Activated CD4-positive, alpha-beta memory T cell treated with anti-CD3 and anti-CD28 coated beads for 36 hours (primary cell): ENCODE data around the gene CNBP. TPM values are rescaled to one million over a fixed set of nuclear protein-coding genes. Genes with fewer than 3 reads are reported as not detected.
A peak's percentile ranks its signal among the peaks of the same experiment; 100 is the strongest.

Experiments used
- CTCF ChIA-PET: fragments of 350-600 bp; sonication (Branson Sonifier 250); formaldehyde crosslinking; loops from one replicate; lab custom pipeline; 2021; ENCODE audit warnings: antibody characterized with exemption, inconsistent platforms; lab: Charles Lee
- POLR2A ChIA-PET: fragments of 350-600 bp; sonication (Branson Sonifier 250); formaldehyde crosslinking; loops from one replicate; lab custom pipeline; 2021; ENCODE audit warnings: antibody characterized with exemption; lab: Charles Lee
- DNase-seq: peaks from one replicate; pipeline ENCODE4 v3.0.0-alpha.2; 2020
- H3K27ac Mint-ChIP-seq: one replicate; pipeline ENCODE4 v1.8.0; 2021; ENCODE audit warnings: mixed read lengths
- H3K27me3 Mint-ChIP-seq: one replicate; pipeline ENCODE4 v1.8.0; 2021; ENCODE audit warnings: mixed read lengths
- H3K36me3 Mint-ChIP-seq: one replicate; pipeline ENCODE4 v1.8.0; 2021; ENCODE audit warnings: mixed read lengths
- H3K4me1 Mint-ChIP-seq: one replicate; pipeline ENCODE4 v1.8.0; 2021; ENCODE audit warnings: low read depth, mixed read lengths
- H3K4me3 Mint-ChIP-seq: one replicate; pipeline ENCODE4 v1.8.0; 2021; ENCODE audit warnings: mild to moderate bottlenecking, mixed read lengths
- H3K9me3 Mint-ChIP-seq: one replicate; pipeline ENCODE4 v1.8.0; 2021; ENCODE audit warnings: mixed read lengths
- intact Hi-C: fragments of 100-400 bp; cut with micrococcal nuclease; formaldehyde crosslinking; loops from one replicate; pipeline ENCODE4 v1.15.1; 2023
- total RNA-seq, 2 experiments: library from RNA; stranded (reverse); gene quantifications; one replicate each; pipeline ENCODE4 v1.2.3, GENCODE V29; 2021

CNBP gene
- total RNA-seq, 2 experiments from 2014 or later = 342 to 348 TPM

GRCh38 chr3:129118745-129119144 lies 65.0 kb downstream of the CNBP start:
- Mint-ChIP-seq H3K36me3 (peaks cover 46% of the 10 kb centered on the region), H3K4me1 (peaks cover 58% of the 10 kb centered on the region), H3K27ac (peak overlapping the region; percentile 98), H3K4me3 (peak overlapping the region; percentile 92), H3K27me3 (no peaks in the 10 kb centered on the region), H3K9me3 (no peaks in the 10 kb centered on the region)
- ChIA-PET CTCF (interaction anchor here (0.9 to 8.4 kb wide), 8 partner anchors 9 to 148 kb away, joined by 3 to 63 read pairs (median 12); no protein-coding TSS in a partner anchor), POLR2A (interaction anchor here (0.6 to 5.8 kb wide), 14 partner anchors 10 to 240 kb away, joined by 3 to 29 read pairs (median 6); partner anchors contain the start of genes ACAD9, CNBP and COPG1)
- intact Hi-C loops = loop anchor here (1.0 kb wide), 1 partner anchor 65 kb away; no protein-coding TSS in a partner anchor
- peak; percentile 63 for DNase-seq

Other genes with a start within 250 kb of the CNBP start
- gene CFAP92, start 189.8 kb downstream of the CNBP start, total RNA-seq = under 1 TPM in 1 of 2 experiments, not detected in 1; 0.24 TPM
- under 1 TPM; 0.12 to 0.24 TPM for gene EFCC1, start 182.6 kb downstream of the CNBP start, total RNA-seq
- not detected for gene GP9, start 123.1 kb downstream of the CNBP start, total RNA-seq
- gene RAB43, start 62.1 kb downstream of the CNBP start, total RNA-seq = 10 to 100 TPM; 45.7 to 49.7 TPM
- gene ISY1, start 22.8 kb downstream of the CNBP start, total RNA-seq = 10 to 100 TPM; 60.7 to 61.7 TPM
- gene COPG1, start 65.7 kb upstream of the CNBP start, total RNA-seq = 100 to 1,000 TPM; 154 to 162 TPM
- gene HMCES, start 95.0 kb upstream of the CNBP start, total RNA-seq = 10 to 100 TPM; 58.4 to 61.5 TPM
- under 1 TPM; 0.31 to 0.45 TPM for gene EFCAB12, start 244.7 kb upstream of the CNBP start, total RNA-seq